Mesothelial cell of epicardium (in vitro differentiated cells): ENCODE results near the gene PLEKHA1. TPM values are rescaled to one million over a fixed set of nuclear protein-coding genes. Genes with fewer than 3 reads are reported as not detected.

Experiments used
- DNase-seq, 2 experiments: peaks; one replicate each; pipeline ENCODE4 v3.0.0; 2021; ENCODE audit warnings: low spot score in 2 of 2; ENCODE audit not compliant: unreplicated experiment in 2 of 2
- H3K27ac Mint-ChIP-seq: 2 replicates; pipeline ENCODE4 v1.8.0; 2021; ENCODE audit warnings: mixed read lengths
- H3K27me3 Mint-ChIP-seq: 2 replicates; pipeline ENCODE4 v1.8.0; 2021; ENCODE audit warnings: low read depth, mixed read lengths
- H3K36me3 Mint-ChIP-seq: 2 replicates; pipeline ENCODE4 v1.8.0; 2021; ENCODE audit warnings: mixed read lengths
- H3K4me1 Mint-ChIP-seq: 2 replicates; pipeline ENCODE4 v1.8.0; 2021; ENCODE audit warnings: mixed read lengths
- H3K4me3 Mint-ChIP-seq: 2 replicates; pipeline ENCODE4 v1.8.0; 2021; ENCODE audit warnings: mild to moderate bottlenecking, moderate library complexity, mixed read lengths
- H3K9me3 Mint-ChIP-seq: 2 replicates; pipeline ENCODE4 v1.8.0; 2021; ENCODE audit warnings: mixed read lengths
- total RNA-seq: library from RNA; stranded (reverse); gene quantifications from 3 replicates; pipeline ENCODE4 v1.2.1, GENCODE V29; 2021
- TF ChIP-seq, protein P1 (sequence below): fragments of 200-600 bp; sonication (generic); IDR thresholded peaks from one replicate; pipeline ENCODE4 v1.5.0; 2021; ENCODE audit warnings: antibody characterized with exemption; ENCODE audit not compliant: unreplicated experiment

Gene PLEKHA1
- total RNA-seq, 1 donor from 2014 or later: 33.1 TPM

DNA sequence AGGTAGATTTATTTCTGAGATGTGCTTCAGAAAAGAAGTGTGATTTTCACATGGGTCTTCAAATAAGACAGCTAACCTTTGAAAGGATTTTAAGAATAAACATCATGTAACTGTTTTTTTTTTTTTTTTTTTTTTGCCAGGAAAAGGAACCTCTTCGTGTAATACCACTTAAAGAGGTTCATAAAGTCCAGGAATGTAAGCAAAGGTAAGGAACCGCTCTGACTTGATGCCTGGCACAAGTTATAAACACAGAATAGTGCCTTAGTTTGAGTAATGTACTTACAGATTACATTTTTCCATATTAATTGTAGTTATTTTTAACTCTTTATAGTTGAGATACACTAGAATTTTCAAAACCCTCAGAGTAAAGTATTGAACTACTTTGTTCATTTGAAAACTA, 49.6 kb downstream of the PLEKHA1 start:
- Mint-ChIP-seq H3K9me3 (no peaks in the 10 kb centered on the region), H3K27ac (no peak overlapping the region), H3K4me3 (no peak overlapping the region), H3K27me3 (no peaks in the 10 kb centered on the region), H3K4me1 (peaks cover 2% of the 10 kb centered on the region), H3K36me3 (peaks cover 16% of the 10 kb centered on the region)
- TF ChIP-seq, protein P1, sequence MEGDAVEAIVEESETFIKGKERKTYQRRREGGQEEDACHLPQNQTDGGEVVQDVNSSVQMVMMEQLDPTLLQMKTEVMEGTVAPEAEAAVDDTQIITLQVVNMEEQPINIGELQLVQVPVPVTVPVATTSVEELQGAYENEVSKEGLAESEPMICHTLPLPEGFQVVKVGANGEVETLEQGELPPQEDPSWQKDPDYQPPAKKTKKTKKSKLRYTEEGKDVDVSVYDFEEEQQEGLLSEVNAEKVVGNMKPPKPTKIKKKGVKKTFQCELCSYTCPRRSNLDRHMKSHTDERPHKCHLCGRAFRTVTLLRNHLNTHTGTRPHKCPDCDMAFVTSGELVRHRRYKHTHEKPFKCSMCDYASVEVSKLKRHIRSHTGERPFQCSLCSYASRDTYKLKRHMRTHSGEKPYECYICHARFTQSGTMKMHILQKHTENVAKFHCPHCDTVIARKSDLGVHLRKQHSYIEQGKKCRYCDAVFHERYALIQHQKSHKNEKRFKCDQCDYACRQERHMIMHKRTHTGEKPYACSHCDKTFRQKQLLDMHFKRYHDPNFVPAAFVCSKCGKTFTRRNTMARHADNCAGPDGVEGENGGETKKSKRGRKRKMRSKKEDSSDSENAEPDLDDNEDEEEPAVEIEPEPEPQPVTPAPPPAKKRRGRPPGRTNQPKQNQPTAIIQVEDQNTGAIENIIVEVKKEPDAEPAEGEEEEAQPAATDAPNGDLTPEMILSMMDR: no peak
- no peak for DNase-seq

DNA sequence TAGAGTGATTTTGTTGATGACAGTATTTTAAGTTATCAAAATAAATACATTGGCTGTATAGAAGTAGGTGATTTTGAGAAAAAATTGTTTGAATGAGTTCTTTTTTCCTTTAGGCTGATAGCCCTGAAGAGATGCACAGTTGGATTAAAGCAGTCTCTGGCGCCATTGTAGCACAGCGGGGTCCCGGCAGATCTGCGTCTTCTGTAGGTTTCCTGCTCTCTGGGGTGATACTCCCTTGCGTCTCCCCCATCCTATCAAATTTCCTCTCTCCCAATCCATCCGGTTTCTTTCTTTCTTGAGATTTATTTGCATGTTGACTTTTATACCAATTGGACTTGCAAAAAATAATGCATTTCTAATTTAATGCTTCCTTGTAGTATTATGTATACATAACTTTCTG, 52.3 kb downstream of the PLEKHA1 start:
- Mint-ChIP-seq H3K27me3 (no peaks in the 10 kb centered on the region), H3K36me3 (peaks cover 17% of the 10 kb centered on the region), H3K4me3 (no peak overlapping the region), H3K9me3 (no peaks in the 10 kb centered on the region), H3K27ac (no peak overlapping the region), H3K4me1 (no peaks in the 10 kb centered on the region)
- TF ChIP-seq, protein P1: no peak
- no peak for DNase-seq

DNA sequence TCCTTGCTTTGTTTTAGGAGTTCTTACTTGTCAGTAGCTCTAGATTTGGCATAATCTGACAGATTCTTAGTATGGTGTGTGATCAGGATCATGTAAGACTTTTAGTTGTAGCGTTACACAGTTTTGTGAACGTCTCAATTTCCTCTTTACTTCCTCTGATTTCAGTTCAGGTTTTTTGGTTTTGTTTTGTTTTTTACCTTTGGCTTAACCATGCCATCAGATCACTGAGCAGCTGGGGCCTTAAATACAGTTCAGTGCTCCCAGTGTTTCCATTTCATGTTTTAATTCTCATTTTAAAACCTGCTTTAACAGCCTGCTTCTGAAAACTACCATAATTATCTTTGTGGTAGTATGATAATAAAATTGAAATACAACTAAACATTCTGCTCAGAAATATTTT, 52.8 kb downstream of the PLEKHA1 start:
- Mint-ChIP-seq H3K27me3 (no peaks in the 10 kb centered on the region), H3K27ac (no peak overlapping the region), H3K9me3 (no peaks in the 10 kb centered on the region), H3K4me3 (no peak overlapping the region), H3K4me1 (no peaks in the 10 kb centered on the region), H3K36me3 (peaks cover 17% of the 10 kb centered on the region)
- TF ChIP-seq, protein P1: no peak
- no peak for DNase-seq

DNA sequence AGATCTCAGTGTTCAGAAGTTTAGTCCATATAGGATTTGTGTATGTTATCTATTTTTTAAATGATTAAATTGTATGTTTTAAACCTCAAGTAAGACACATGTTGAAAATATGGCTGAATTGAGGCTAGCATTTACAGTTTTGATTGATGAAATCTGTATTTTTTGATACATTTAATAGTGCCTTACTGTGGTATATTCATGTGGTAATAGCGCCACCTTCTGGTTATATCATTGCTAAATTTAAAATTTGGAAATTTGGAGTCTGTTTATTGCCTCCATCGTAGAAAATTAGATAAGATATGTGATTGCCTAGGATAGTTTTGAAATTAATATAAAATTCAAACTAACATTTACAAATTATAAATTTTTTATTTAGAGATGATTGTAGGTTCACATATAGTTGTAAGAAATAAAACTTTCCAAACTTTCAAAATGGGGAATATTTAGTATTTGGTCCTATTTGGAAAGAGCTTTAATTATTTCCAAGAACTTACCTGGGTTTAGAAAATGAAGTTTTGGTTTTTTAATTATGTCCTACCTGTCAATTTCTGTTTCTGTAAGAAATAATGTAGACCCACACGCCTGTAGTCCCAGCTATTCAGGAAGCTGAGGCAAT, 60.8 kb downstream of the PLEKHA1 start:
- H3K36me3 Mint-ChIP-seq: peaks cover 9% of the 10 kb centered on the region
- TF ChIP-seq, protein P1: peak; percentile 91
- DNase-seq: no peak
- no peak overlapping the region for H3K4me3 Mint-ChIP-seq
- H3K27me3 Mint-ChIP-seq: no peaks in the 10 kb centered on the region
- peaks cover 2% of the 10 kb centered on the region for H3K9me3 Mint-ChIP-seq
- no peak overlapping the region for H3K27ac Mint-ChIP-seq
- no peaks in the 10 kb centered on the region for H3K4me1 Mint-ChIP-seq

DNA sequence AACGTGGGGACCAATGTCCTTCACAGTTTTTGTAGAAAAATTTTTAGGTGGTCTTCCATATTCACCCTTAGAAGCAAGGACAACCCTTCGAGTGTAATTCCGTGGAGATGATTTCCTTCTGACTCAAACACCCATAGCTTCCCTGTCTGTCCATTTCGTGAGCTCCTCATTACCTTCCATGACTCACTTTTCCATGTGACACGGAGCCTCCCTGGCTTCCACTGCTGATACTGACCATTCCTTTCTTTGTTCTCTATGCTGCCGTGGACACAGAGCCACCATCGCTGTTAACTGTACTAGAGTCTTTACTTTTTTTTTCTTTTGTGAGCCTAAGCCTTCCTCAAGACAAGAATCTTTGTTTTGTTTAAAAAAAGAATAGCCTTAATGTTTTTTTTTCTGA, 67.5 kb downstream of the PLEKHA1 start:
- no peak for DNase-seq
- H3K4me1 Mint-ChIP-seq: no peaks in the 10 kb centered on the region
- H3K36me3 Mint-ChIP-seq: peaks cover 5% of the 10 kb centered on the region
- H3K27ac Mint-ChIP-seq: no peak overlapping the region
- H3K27me3 Mint-ChIP-seq: no peaks in the 10 kb centered on the region
- peaks cover 14% of the 10 kb centered on the region for H3K9me3 Mint-ChIP-seq
- no peak overlapping the region for H3K4me3 Mint-ChIP-seq
- TF ChIP-seq, protein P1: no peak

DNA sequence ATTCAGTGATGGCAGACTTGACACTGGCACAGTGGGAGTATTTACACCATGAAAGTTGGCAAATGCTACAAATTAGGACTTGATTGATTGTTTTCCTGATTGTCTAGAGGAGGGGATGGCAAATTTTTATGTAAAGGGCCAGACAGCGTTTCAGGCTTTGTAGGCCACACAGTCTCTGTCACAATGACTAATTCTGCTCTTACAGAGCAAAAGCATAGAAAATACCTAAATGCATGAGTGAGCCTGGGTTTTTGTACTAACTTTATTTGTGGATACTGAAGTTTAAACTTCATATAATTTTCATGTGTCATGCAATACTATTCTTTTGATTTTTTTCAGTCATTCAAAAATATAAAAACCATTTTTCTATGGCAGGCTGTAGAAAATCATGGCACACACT, 71.0 kb downstream of the PLEKHA1 start:
- Mint-ChIP-seq H3K9me3 (peaks cover 17% of the 10 kb centered on the region), H3K27me3 (no peaks in the 10 kb centered on the region)
- no peak for DNase-seq

More for the DNA sequence above, 71.0 kb downstream of the PLEKHA1 start:
- Mint-ChIP-seq H3K27ac (no peak overlapping the region), H3K4me3 (no peak overlapping the region), H3K4me1 (peaks cover 4% of the 10 kb centered on the region), H3K36me3 (no peaks in the 10 kb centered on the region)
- TF ChIP-seq, protein P1: no peak
